Measurements from ENCODE around the gene OBP2B.
"Not testable (repeated sequence)": the region's sequence is repeated elsewhere in the genome, so short reads cannot be mapped to it uniquely, and the experiment has no call there.

OBP2B gene

DNA sequence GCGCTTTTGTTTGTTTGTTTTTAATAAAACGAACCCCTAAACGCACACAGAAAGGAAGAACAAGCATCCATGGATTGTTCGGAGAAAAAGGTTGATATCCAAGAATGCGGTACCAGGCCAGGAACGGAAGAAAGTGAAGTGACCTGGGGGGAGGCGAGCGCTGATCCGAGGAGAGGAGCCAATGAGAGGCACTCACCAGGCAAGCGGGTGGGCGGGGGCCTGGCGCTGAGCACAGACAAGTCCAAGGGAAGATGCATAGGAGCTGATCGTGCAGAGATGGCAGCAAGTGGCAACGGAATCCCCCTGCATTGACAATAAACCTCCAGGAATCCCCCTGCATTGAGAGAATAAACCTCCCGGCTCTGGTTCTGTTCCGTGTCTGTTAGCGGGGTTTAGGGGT lies 8.4 kb downstream of the OBP2B start:
- DNase-seq = no peak

DNA sequence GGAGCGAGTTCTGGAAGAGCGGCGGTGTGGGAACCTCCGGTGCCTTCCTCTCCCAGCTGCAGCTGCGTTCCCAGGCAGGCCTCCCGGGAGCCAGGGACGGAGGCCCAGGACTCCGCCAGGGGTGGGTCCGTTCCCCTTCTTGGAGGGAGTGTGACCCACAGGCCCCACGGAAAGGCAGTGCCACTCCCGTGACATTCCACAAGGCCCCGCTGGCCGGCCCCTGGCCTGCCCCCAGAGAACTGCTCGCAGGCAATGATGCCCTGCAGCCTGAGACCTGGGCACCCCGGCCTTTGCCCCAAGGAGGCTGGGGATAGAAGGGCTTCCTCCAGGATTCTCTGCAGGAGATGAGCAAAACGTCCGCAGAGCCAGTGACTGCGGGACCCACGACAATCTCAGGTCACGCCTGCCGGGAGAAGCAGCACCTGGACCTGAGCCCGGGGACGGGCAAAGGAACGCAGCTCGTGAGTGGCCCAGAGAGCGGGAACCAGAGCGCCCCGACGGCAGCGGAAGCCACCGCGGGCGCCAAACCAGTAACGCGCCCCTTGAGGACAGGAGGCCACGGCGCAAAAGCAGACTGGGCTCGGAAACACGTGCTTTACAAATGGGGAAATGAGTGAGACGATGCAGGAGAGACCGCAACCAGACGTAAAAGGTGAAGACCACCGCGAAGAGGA lies 9.3 kb downstream of the OBP2B start:
- DNase-seq = peak; percentile 53 to 54

DNA sequence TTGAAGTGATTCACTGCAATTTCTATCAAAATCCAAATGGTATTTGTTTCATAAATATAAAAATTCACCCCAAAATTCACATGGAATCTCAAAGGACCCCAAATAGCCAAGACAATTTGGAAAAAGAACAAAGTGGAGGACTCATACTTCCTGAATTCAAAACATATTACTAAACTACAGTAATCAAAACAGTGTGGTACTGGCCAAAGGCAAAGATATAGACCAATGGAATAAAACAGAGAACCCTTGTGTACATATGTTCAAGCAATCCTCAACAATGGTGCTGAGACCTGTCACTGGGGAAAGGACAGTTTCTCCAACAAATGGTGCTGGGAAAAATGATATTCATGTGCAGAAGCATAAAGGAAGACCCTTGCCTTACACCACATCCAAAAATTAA lies 14.0 kb downstream of the OBP2B start:
- DNase-seq = no peak

GRCh38 chr9:133194597-133194996 lies 14.5 kb downstream of the OBP2B start:
- no peak for DNase-seq

DNA sequence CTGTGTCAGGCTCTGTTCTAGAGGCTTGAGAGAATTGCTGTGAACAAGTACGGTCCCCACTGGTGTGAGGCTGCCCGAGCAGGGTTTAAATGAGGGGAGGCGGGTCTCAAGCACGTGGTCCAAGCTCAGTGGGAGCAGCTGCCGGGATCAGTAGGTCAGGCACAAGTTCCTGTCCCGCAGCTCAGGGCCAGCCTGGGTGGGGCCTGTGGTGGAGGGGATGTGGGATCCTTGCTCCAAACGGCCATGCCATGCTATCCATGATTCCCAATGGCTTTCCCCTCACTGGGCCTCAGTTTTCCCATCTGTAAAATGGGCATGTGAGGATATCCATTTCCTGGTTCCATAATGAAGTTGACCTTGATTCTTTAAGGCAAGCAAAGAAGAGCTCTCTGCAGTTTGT lies 17.1 kb downstream of the OBP2B start:
- no peak for DNase-seq

DNA sequence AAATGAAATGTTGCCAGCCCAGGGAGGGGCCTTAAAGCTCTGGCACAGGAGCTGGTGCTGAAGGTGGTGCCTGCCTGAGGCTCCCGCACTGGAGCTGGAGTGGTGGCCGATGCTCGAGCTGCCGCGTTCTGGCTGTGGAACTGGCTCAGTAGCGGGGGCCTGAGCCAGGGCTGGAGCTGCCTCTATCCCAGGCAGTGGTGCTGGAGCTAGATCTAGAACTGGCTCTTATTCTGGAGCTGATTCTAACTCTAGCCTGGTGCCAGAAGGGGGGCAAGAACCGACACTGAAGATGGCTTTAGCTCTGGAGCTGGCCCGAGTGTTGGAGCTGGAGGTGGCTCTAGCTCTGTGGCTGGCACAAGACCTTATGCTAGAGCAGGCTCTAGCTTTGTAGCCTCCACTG lies 19.2 kb downstream of the OBP2B start:
- no peak for DNase-seq

- DNase-seq = no peak
These were observed 20.2 kb downstream of the OBP2B start for GRCh38 chr9:133188843-133189180.

DNA sequence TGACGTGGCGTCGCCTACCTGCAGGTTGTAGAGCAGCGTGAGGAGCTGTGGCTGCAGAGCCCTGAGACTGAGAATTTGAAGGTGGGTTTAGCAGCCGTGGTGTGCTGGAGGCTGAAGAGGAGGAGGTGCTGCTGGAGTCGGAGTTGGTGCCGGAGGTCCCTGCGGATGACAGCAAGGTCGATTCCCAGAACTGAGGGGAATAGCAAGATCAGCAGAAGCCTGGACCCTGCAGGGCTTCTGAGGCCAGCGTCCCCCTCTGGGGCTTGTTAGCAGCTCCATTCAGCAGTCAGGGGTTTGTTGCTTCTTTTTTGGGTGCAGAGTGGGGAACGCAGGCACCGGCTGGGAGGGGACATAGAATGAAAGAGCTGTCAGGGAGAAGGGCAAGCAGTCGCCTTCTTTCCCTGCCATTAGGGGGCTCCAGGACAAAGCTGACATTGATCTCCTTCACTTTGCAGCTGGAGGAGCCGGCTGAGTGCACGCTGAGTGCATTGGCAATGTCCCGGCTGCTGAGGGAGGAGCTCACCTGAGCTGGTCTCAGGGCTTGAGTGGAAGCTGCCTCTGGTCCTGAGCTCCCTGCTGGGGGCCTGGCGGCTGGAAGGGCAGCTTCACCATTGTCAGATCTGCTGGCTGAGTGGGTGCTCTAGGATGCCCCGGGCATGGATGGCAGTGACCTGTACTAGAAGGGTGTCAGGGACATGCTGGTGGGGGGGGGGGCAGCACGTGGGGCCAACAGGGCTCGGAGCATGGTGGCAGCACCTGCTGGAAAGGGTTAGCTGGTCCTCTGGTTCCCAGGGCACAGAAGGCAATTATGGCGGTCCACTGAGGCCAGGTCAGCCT lies 20.8 kb downstream of the OBP2B start:
- DNase-seq = no peak

GRCh38 chr9:133187561-133188005 lies 21.5 kb downstream of the OBP2B start:
- DNase-seq = no peak

DNA sequence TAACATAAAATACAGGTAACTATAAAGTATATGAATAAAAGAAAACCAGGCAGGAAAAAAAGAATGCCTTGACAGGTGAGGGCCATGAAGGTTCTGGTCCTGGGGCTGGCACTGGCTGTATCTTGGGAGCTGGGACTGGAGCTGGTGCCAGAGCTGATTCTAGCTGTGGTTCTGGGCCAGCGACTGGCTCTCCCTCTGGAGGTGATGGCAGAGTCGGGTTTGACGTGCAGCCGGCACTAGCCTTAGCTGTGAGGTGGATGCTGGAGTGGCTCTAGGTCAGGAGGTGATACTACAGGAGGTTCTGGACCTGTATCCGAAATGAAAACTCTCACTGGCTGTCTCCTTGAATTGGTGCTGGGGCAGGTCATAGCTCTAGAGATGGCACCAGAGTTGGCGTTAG lies 22.3 kb downstream of the OBP2B start:
- DNase-seq = no peak

GRCh38 chr9:133184971-133185370 lies 24.1 kb downstream of the OBP2B start:
- DNase-seq = peak; percentile 39 to 59

GRCh38 chr9:133182151-133182550 lies 26.9 kb downstream of the OBP2B start:
- DNase-seq = no peak

DNA sequence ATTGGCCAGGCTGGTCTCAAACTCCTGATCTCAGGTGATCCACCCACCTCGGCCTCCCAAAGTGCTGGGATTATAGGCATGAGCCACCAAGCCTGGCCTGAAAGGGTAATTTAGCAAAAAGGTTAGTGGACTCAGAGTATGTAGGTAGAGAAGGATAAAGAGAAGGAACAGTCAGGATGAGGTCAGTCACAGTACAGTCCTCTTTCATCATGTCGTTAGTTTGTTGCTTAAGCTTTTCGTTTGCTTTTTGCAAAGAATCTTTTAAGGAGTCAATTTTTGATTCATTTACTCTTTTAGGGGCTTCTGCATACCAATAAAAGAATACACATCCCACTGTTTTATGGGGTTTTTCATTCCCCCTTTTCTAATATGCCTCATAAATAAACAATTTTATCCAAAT lies 27.5 kb downstream of the OBP2B start:
- DNase-seq = no peak

DNA sequence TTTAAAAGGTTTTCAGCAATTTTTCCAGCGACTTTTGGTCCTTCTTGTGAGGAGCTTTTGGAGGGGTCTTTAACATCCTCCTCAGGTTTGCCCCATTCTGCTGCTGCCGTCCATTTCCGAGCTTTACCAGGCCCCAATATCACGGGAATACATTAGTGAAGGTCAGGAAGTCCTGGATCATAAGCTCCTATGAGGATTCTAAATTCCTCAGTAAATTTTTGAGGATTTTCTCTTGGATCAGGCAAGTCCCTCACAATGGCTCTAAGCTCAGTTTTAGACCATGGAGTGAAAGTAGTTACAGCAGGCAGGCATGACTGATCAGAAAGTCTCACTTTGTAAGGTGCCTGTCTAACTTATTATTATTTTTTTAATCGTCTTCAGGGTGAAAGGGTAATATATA lies 28.1 kb downstream of the OBP2B start:
- no peak for DNase-seq

DNA sequence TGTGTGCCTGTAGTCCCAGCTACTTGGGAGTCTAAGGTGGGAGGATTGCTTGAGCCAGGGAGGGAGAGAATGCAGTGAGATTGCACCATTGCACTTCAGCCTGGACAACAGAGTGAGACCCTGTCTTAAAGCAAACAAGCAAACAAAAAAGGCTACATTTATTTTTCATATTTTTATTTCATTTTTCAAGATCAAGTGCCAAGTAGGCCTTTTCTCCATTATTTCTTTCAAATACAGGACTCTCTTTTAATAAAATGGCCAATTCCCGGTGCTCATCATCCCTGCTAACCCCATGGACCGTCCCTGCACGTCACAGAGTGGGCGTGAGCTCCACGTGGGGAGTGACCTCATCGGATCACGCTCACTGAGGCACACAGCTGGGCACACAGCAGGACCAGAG lies 36.0 kb downstream of the OBP2B start:
- no peak for DNase-seq

DNA sequence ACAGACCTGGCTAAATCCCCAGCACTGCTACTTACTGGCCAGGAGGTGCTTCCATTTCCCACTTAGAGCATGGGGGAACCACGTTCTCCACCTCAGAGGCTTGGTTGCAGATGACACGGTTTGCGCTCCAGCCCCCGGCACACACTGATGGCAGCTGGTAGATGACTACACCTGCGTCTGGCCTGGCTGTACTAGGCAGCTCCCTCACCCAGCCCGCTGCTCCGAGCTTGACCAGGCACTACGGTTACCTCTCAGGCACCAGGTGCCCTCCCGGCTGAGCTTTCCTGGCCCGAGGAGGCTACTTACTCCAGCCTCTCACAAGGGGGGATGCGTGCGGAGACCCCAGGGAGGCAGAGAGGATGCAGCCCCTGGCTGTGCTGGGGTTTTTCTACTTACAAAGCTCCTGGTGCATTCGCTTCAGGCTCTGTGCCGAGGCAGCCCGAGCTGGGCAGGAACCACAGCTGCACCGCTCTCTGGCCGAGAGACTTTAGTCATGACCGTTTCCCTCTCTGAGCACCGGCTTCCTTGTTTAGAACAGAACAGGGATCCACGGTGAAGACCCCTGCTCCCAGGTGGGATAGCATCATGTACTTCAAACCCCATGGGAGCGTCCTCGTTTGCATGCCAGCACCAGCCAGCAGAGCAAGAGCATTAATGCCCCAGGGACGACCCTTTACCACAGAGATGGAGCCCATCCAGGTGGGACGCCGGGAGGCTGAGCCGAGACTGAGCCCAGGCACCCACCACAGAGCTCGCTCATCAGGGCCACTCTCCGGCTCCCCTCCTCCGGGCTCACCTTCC lies 37.7 kb downstream of the OBP2B start:
- DNase-seq = no peak

- DNase-seq = no peak
These were observed 38.3 kb downstream of the OBP2B start for GRCh38 chr9:133170716-133171115.

GRCh38 chr9:133169687-133170086 lies 39.4 kb downstream of the OBP2B start:
- DNase-seq = not testable (repeated sequence)

- DNase-seq = no peak
These were observed 39.9 kb downstream of the OBP2B start for GRCh38 chr9:133169102-133169501.

- DNase-seq = no peak
These were observed 40.6 kb downstream of the OBP2B start for GRCh38 chr9:133168432-133168831.

DNA sequence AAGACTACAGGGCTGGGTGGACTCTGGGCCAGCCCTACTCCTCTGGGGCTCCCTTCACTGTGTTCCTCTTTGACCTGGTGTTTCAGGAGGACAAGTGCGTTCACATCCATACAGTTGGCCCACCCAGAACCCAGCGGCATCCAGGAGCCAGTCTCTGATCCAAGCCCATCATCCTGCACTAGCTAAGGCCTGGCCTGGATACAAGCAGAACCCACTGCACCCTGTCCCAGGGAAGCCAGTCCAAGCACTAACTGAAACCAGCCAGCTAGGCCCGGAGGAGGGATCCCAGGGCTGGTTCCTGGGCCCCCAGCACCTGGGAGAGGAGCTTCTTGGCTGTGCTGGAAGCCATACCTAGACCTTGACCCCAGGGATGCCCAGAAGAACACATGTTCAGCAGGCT lies 41.3 kb downstream of the OBP2B start:
- no peak for DNase-seq

DNA sequence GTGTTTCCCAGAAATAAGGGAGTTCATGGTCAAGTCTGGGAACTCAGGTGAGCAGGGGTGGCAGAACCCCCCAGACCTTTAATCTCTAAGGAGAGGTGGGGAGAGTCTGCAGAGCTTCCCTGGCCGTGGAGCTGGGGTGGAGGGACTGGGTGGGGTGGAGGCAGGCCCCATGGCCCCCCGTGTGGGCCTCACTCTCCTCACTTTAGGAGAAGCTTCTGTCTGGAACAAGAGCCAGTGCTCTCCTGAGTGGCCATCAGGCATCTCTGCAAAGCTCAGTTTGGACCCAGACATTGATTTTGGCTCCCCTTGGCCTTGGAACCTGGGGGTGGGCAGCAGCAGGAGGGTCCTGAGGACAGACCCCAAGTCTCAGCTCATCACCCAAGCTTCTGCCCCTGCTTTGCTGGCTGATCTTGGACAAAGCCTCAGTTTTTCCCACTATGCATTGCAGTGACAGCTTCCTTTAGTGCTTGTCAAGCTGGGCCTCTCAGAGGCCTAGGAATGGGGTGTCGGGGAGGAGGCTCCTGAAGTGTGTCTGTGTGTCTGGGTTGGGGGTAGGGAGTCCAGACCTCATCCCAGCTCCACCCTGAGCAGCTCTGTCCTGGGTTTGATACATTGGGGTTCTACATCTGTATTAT lies 41.8 kb downstream of the OBP2B start:
- DNase-seq = no peak

GRCh38 chr9:133166392-133166791 lies 42.7 kb downstream of the OBP2B start:
- DNase-seq = no peak

DNA sequence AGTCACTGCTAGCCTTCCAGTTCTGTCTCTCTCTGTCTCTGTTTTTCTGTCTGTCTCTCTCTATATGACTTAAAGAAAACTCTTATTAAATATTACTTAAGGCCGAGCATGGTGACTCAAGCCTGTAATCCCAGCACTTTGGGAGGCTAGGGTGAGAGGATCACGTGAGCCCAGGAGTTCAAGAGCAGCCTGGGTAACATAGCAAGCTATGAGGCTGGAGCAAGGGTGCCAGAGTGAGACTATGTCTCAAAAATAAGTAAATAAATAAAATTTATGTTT lies 43.7 kb downstream of the OBP2B start:
- no peak for DNase-seq

Data from CD4-positive, alpha-beta T cell treated with Interferon alpha-2 for 1 hour (primary cell).